HG03025 (cell line): ENCODE data around the gene CC2D2B.
"Not testable (repeated sequence)": the region's sequence is repeated elsewhere in the genome, so short reads cannot be mapped to it uniquely, and the experiment has no call there.

Experiments used
- ATAC-seq: cut with Tn5 transposase; IDR thresholded peaks from one replicate; pipeline ENCODE4 v1.9.1; 2021; ENCODE audit warnings: mild to moderate bottlenecking, moderate library complexity; ENCODE audit not compliant: unreplicated experiment, low FRiP score

Gene CC2D2B, protein sequence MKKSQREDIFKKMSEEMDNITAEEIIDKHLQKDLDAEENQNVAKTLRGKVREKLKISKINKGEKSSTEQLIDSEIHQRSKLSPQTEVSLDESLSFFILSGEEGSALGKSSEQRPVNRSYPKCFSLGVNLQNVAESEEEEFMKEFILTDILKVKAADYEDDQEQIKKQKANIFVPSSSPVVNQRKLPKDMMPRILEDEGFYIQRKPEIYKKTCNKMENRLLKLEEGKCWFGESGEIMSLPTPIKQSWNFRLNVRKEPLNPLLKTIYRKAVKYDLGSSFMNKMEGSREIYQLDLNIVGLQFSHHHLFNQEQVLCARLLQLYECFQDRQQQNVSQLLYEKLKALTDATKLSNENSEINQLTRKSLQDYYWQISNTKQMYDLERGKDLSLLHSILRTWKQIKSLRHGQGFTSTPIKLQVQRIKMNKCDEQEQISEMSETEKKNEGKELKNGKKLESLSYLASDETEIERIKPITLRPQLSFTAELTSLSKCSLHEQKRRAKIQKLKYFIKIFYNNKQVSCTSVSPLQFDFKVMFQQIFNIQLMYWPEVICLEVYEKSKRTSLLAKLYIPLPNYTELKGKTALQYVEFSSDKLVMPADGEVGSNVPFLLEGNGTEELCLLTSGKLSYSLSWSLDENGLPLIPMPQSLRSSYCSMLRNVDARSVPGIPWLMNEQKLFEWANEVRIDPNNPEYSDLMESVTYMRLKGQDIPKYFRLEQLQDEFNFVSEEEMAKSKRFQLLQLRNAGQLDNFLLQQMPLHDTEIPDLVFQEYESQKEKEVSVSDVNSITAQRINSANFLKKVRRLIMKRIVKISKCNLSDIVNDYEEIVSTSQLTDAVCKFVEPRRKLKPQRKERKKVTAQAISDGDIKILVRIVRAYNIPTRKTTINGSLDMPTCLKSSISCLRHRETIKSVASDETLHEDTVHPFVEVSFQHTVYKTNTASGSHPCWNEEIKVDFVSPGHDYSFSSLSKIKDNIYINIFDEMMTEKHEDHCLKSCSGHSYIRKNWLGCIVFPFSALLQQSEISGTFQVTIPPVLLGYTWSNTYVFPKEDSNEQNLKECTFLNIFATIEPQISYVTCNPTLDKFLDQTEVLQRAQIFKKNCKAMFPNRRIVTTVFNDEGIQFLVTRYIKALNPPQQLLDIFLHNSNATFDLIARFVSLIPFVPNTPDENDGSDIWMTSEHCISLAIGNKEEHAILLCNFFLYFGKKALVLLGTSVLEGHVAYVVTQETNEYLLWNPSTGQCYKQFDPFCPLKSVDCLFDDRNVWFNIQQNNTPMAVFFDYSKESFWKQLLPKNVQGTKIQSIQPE (N-terminal part only)

GRCh38 chr10:95907456-95908253, at the start of gene CC2D2B:
TSS of gene CC2D2B (plus strand) at chr10:95907975. CDS start at chr10:95911324, 3,349 bp downstream.
- peak; percentile 91 for ATAC-seq

- ATAC-seq = no peak
These were observed 47.4 kb upstream of the CC2D2B start for GRCh38 chr10:95860166-95860940.

DNA sequence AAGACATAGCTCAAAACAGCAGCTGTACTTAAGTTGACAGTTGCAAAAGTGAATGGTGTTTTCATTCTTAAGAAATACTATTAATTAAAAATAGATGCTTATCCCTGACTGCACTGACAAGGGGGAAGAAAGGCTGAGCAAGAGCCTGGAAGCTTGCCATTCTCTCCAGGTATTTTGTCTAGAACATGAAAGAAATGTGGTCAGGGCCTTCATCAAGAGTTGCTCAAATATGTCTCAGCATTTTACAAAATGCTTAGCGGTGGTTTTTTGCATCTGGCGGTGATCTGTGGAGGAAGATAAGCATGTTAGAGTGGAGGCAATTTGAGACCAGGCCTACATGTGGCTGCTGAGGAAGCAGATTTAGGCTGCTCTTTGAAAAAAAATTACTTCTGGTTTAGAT, 46.4 kb upstream of the CC2D2B start:
- no peak for ATAC-seq

- peak; percentile 77 for ATAC-seq
These were observed 42.6 kb upstream of the CC2D2B start for GRCh38 chr10:95864906-95865813.

DNA sequence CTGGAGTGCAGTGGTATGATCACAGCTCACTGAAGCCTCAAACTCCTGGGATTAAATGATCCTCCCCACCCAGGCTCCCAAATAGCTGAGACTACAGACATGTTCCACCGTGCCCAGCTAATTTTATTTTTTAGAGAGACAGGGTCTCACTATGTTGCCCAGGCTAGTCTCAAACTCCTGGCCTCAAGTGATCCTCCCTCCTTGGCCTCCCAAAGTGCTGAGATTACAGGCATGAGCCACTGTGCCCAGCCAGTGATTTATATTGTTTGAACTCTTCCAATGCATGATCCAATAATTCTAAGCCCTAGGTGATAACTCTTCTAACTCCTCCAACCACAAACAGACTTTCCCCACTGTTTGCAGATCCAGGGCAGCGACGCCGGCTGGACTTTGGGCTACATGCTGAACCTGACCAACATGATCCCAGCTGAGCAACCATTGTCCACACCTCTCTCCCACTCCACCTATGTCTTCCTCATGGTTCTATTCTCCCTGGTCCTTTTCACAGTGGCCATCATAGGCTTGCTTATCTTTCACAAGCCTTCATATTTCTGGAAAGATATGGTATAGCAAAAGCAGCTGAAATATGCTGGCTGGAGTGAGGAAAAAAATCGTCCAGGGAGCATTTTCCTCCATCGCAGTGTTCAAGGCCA, 41.8 kb upstream of the CC2D2B start:
- ATAC-seq = no peak

GRCh38 chr10:95866467-95866842, 41.3 kb upstream of the CC2D2B start:
- ATAC-seq = no peak

- ATAC-seq = no peak
These were observed 39.9 kb upstream of the CC2D2B start for GRCh38 chr10:95867866-95868265.

DNA sequence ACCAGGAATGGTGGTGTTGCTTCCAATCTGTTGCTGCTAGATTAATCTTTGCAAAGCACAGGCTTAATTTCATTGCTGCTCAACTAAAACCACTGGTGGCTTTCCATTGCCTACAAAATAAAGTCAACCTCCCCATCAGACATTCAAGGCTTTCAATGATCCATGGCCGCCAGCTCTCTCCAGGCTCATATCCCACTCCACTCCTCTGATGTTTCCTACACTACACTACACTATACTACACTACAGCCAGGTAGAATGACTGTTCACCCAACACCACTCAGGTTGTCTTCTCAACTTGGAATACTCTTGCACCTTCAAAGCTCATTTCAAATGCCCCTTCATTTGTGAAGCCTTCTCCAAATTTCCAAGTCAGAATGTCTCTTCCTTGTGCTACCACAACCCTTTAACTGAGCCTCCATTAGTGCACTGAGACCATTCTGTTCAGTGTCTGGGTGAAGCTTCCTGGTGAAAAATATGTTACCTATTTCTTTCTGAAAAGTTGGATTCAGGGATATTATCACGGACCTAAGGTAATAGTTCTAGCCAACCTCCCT, 35.5 kb upstream of the CC2D2B start:
- no peak for ATAC-seq

DNA sequence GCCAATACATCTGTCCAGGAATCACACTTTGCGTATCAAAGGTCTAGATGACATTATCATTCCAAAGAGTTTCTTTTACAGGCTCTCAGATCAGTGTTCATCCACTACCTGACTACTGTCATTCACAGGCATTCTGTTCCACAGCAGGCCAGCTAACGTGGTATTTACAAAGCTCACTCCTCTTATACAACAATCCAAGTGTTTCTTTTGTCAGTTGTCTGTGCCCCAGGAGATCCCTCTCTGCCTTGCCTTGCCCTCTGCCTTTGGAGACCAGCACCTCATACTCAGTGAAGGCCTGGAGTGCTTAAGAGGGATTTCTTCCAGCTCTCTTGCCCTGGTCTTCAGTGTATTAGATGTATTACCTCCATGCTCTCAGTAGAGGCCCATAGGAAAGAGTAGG, 34.6 kb upstream of the CC2D2B start:
- ATAC-seq = no peak

DNA sequence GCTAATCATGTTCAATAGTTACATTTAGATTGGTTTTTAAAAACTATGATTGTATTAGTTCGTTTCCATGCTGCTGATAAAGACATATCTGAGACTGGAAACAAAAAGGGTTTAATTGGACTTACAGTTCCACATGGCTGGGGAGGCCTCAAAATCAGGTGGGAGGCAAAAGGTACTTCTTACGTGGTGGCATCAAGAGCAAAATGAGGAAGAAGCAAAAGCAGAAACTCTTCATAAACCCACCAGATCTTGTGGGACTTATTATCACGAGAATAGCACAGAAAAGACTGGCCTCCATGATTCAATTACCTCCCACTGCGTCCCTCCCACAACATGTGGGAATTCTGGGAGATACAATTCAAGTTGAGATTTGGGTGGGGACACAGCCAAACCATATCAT, 34.1 kb upstream of the CC2D2B start:
- no peak for ATAC-seq

- ATAC-seq = not testable (repeated sequence)
These were observed 33.0 kb upstream of the CC2D2B start for GRCh38 chr10:95874783-95875182.

- no peak for ATAC-seq
These were observed 31.0 kb upstream of the CC2D2B start for GRCh38 chr10:95876756-95877155.

GRCh38 chr10:95877881-95878280, 29.9 kb upstream of the CC2D2B start:
- ATAC-seq = no peak

GRCh38 chr10:95880704-95881103, 27.1 kb upstream of the CC2D2B start:
- ATAC-seq = no peak

DNA sequence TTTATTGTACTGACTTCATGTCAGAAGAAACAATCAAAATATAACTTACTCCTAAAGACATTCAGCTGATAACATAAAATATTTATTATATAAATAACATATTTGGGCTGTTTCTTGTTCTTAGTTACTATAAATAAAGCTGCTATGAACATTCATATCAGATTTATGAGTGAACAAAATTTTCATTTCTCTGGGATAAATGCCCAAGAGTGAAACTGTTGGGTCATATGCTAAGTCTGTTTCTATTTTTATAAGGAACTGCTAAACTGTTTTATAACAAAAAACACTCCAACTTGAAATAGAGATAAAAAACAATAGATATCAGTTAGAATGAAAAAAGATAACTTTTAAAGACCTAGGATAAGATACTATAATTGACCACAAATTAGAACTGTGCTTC, 26.5 kb upstream of the CC2D2B start:
- no peak for ATAC-seq

DNA sequence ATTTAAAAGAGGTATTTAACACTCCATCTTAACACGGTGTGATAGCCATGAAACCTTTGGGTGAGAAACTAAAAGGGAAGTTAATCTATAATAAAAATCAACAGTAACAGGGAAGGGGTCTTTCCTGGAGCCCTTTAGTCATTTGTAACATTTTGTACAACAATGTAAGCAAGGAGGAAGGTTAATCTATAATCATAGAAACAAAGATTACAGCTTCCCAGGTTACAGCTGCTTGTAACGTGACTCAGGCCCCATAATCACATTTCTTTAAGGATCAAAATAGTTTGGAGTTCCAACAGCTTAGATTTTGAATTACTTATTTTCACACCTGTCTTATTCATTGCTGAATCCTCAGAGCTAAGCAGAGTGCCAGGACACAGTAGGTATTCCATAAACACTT, 17.9 kb upstream of the CC2D2B start:
- no peak for ATAC-seq

GRCh38 chr10:95896071-95896850, 11.5 kb upstream of the CC2D2B start:
- no peak for ATAC-seq
